Measurements from ENCODE around the gene KLC4. TPM values are rescaled to one million over a fixed set of nuclear protein-coding genes. Genes with fewer than 3 reads are reported as not detected.

KLC4 gene
- total RNA-seq, result 10 to 100 TPM; 10.6 to 11.5 TPM

- H3K36me3 Mint-ChIP-seq (ENCODE audit: low read depth), result peaks cover 33% of the 10 kb centered on the region
Measured at GRCh38 chr6:43059168-43060033, at the start of gene KLC4, which contains the start of gene MRPL2. Gene KLC4, plus strand, starts transcription at chr6:43059631. Its CDS starts 1,705 bp downstream, at chr6:43061336. Gene MRPL2, minus strand, starts transcription at chr6:43059434. Its CDS starts 53 bp downstream, at chr6:43059381.

GRCh38 chr6:43011207-43011606 is 48.2 kb upstream of the KLC4 start:
- no peak overlapping the region for H3K4me3 Mint-ChIP-seq
- no peaks in the 10 kb centered on the region for H3K9me3 Mint-ChIP-seq
- ChIA-PET CTCF (interaction anchor here (0.8 to 3.0 kb wide), 4 partner anchors 22 to 132 kb away, joined by 3 to 17 read pairs (median 3); no protein-coding TSS in a partner anchor), POLR2A (interaction anchor here (0.7 to 5.7 kb wide), 5 partner anchors 8 to 82 kb away, joined by 3 to 26 read pairs (median 6); partner anchors contain the start of genes CNPY3, PEX6 and PPP2R5D)
- no peaks in the 10 kb centered on the region for H3K27me3 Mint-ChIP-seq
- H3K27ac Mint-ChIP-seq, result no peak overlapping the region
- no peak for ATAC-seq
- intact Hi-C loops (cut with micrococcal nuclease), result loop anchor here (5.0 kb wide), 2 partner anchors 34 to 46 kb away; partner anchors contain the start of genes KLC4, MRPL2 and PEX6
- no peak for TF ChIP-seq CTCF (IDR thresholded peaks at IDR 0.05)
- no peak for DNase-seq
- peaks cover 39% of the 10 kb centered on the region for H3K4me1 Mint-ChIP-seq (ENCODE audit: low read depth)
- H3K36me3 Mint-ChIP-seq (ENCODE audit: low read depth), result peaks cover 35% of the 10 kb centered on the region

More at GRCh38 chr6:43059168-43060033, at the start of gene KLC4, which contains the start of gene MRPL2:
- intact Hi-C loops (cut with micrococcal nuclease), result loop anchor here (5.0 to 10.0 kb wide), 2 partner anchors 47 to 155 kb away; partner anchors contain the start of genes KLHDC3 and MEA1
- Mint-ChIP-seq H3K4me1 (ENCODE audit: low read depth) (peaks cover 37% of the 10 kb centered on the region), H3K27ac (peak within 1 kb of the TSS; percentile 92), H3K27me3 (no peaks in the 10 kb centered on the region), H3K9me3 (no peaks in the 10 kb centered on the region), H3K4me3 (peak within 1 kb of the TSS; percentile 81)
- DNase-seq (peak; percentile 99), ATAC-seq (peak; percentile 98)
- ChIA-PET CTCF (interaction anchor here (1.1 to 4.2 kb wide), 2 partner anchors 84 to 111 kb away, joined by 4 to 32 read pairs; no protein-coding TSS in a partner anchor), POLR2A (interaction anchor here (0.7 to 2.6 kb wide), 6 partner anchors 17 to 389 kb away, joined by 3 to 6 read pairs (median 4); partner anchors contain the start of genes KLHDC3, MEA1, PPP2R5D and PTK7)
- TF ChIP-seq CTCF (IDR thresholded peaks at IDR 0.05), result no peak

GRCh38 chr6:43012364-43012763 is 47.1 kb upstream of the KLC4 start:
- Mint-ChIP-seq H3K4me3 (peak overlapping the region; percentile 96), H3K4me1 (ENCODE audit: low read depth) (peaks cover 47% of the 10 kb centered on the region), H3K9me3 (no peaks in the 10 kb centered on the region), H3K27ac (peak overlapping the region; percentile 50), H3K36me3 (ENCODE audit: low read depth) (peaks cover 34% of the 10 kb centered on the region), H3K27me3 (no peaks in the 10 kb centered on the region)
- ChIA-PET POLR2A (interaction anchor here (0.9 to 5.7 kb wide), 7 partner anchors 9 to 196 kb away, joined by 3 to 26 read pairs (median 6); partner anchors contain the start of genes CNPY3, PEX6 and PPP2R5D), CTCF (interaction anchor here (0.6 to 1.2 kb wide), 3 partner anchors 11 to 130 kb away, joined by 3 read pairs; no protein-coding TSS in a partner anchor)
- ATAC-seq (no peak), DNase-seq (no peak)
- TF ChIP-seq CTCF (IDR thresholded peaks at IDR 0.05), result no peak
- intact Hi-C loops (cut with micrococcal nuclease), result loop anchor here (5.0 kb wide), 2 partner anchors 35 to 45 kb away; partner anchors contain the start of genes KLC4, MRPL2 and PEX6

- Mint-ChIP-seq H3K9me3 (no peaks in the 10 kb centered on the region), H3K4me3 (peak overlapping the region; percentile 96), H3K36me3 (ENCODE audit: low read depth) (peaks cover 39% of the 10 kb centered on the region), H3K4me1 (ENCODE audit: low read depth) (peaks cover 52% of the 10 kb centered on the region), H3K27ac (peak overlapping the region; percentile 93), H3K27me3 (no peaks in the 10 kb centered on the region)
- intact Hi-C loops (cut with micrococcal nuclease), result loop anchor here (5.0 kb wide), 2 partner anchors 36 to 44 kb away; partner anchors contain the start of genes KLC4, MRPL2 and PEX6
- TF ChIP-seq CTCF (IDR thresholded peaks at IDR 0.05), result no peak
- no peak for ATAC-seq
- DNase-seq, result no peak
- ChIA-PET CTCF (interaction anchor here (1.0 to 1.8 kb wide), 5 partner anchors 10 to 131 kb away, joined by 3 to 5 read pairs (median 5); partner anchors contain the start of gene CNPY3), POLR2A (interaction anchor here (0.6 to 5.7 kb wide), 11 partner anchors 8 to 213 kb away, joined by 3 to 26 read pairs (median 6); partner anchors contain the start of genes CNPY3, KLC4, MRPL2 and PEX6)
Measured at GRCh38 chr6:43013097-43013842, 46.2 kb upstream of the KLC4 start.

All from activated CD8-positive, alpha-beta T cell treated with anti-CD3 and anti-CD28 coated beads for 36 hours (primary cell).